Effector memory CD8-positive, alpha-beta T cell (primary cell): Measurements from ENCODE around the gene GIPC1.

Experiments
- ATAC-seq: fragments of 150-1000 bp; cut with Tn5 transposase; replicated peaks from 2 replicates; pipeline ENCODE4 v1.10.0; 2021; ENCODE audit warnings: mild to moderate bottlenecking, moderate library complexity
- DNase-seq, 3 experiments: peaks; one replicate each; pipeline ENCODE4 v3.0.0; 2021
- H3K27ac Mint-ChIP-seq, 2 donors: one replicate each; pipeline ENCODE4 v1.8.0; 2022; ENCODE audit warnings: mild to moderate bottlenecking in 2 of 2, mixed read lengths in 2 of 2, moderate library complexity in 2 of 2
- H3K27me3 Mint-ChIP-seq, 2 donors: one replicate each; pipeline ENCODE4 v1.8.0; 2022; ENCODE audit warnings: mixed read lengths in 2 of 2
- H3K36me3 Mint-ChIP-seq: one replicate; pipeline ENCODE4 v1.8.0; 2022; ENCODE audit warnings: mild to moderate bottlenecking, moderate library complexity, mixed read lengths; ENCODE audit not compliant: insufficient read depth
- H3K4me1 Mint-ChIP-seq, 2 donors: one replicate each; pipeline ENCODE4 v1.8.0; 2022; ENCODE audit warnings: low read depth in 2 of 2, mixed read lengths in 2 of 2
- H3K4me3 Mint-ChIP-seq, 2 donors: one replicate each; pipeline ENCODE4 v1.8.0; 2022; ENCODE audit warnings: mild to moderate bottlenecking in 2 of 2, mixed read lengths in 2 of 2, moderate library complexity in 2 of 2
- H3K9me3 Mint-ChIP-seq, 2 donors: one replicate each; pipeline ENCODE4 v1.8.0; 2022; ENCODE audit warnings: mixed read lengths in 2 of 2

GIPC1 gene

DNA sequence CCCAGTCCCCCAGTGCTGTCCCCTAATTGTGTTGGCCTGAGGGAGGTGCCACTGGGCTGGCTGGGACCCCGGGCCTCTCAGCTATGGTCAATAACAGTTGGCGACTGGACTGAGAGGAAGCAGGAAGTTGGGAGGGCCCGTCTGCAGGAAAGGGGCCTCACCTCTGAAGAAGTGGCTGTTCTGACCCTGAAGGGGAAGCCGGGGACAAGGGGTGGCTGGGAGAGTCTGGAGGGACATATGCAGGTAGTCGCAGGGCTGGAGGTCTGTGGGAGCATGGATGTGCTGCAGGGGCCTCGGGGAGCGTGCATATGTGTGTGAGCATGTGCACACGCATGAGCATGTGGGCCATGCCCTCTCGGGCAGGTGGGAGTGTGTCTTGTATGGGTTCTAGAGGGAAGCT lies 56.9 kb downstream of the GIPC1 start:
- H3K4me1 Mint-ChIP-seq = peaks cover 48 to 50% of the 10 kb centered on the region in 2 donors
- H3K4me3 Mint-ChIP-seq = peak overlapping the region; percentile 97 to 98
- DNase-seq = no peak
- H3K9me3 Mint-ChIP-seq = no peaks in the 10 kb centered on the region
- peaks cover 50% of the 10 kb centered on the region for H3K36me3 Mint-ChIP-seq
- H3K27ac Mint-ChIP-seq = peak overlapping the region; percentile 84 to 94
- no peak for ATAC-seq
- H3K27me3 Mint-ChIP-seq = no peaks in the 10 kb centered on the region

- H3K4me3 Mint-ChIP-seq = peak overlapping the region; percentile 49 to 98
- H3K9me3 Mint-ChIP-seq = no peaks in the 10 kb centered on the region
- H3K4me1 Mint-ChIP-seq = peaks cover 45 to 48% of the 10 kb centered on the region in 2 donors
- no peak for DNase-seq
- H3K36me3 Mint-ChIP-seq = peaks cover 42% of the 10 kb centered on the region
- no peak for ATAC-seq
- peak overlapping the region; percentile 84 to 87 for H3K27ac Mint-ChIP-seq
- H3K27me3 Mint-ChIP-seq = no peaks in the 10 kb centered on the region
Observed at GRCh38 chr19:14437578-14438140, 58.3 kb downstream of the GIPC1 start.

GRCh38 chr19:14435320-14436050 lies 60.4 kb downstream of the GIPC1 start:
- Mint-ChIP-seq H3K27me3 (no peaks in the 10 kb centered on the region), H3K9me3 (no peaks in the 10 kb centered on the region), H3K36me3 (peaks cover 24% of the 10 kb centered on the region), H3K4me3 (peak overlapping the region; percentile 73 to 74), H3K4me1 (peaks cover 51 to 53% of the 10 kb centered on the region in 2 donors), H3K27ac (peak overlapping the region; percentile 84 to 87)
- DNase-seq = no peak
- ATAC-seq = no peak

- H3K4me1 Mint-ChIP-seq = peaks cover 45 to 46% of the 10 kb centered on the region in 2 donors
- peak overlapping the region; percentile 83 to 87 for H3K27ac Mint-ChIP-seq
- H3K36me3 Mint-ChIP-seq = peaks cover 17% of the 10 kb centered on the region
- H3K27me3 Mint-ChIP-seq = no peaks in the 10 kb centered on the region
- DNase-seq = peak in 1 of 3 experiments; percentile 28
- H3K4me3 Mint-ChIP-seq = peak overlapping the region; percentile 73 to 74
- ATAC-seq = peak; percentile 51
- H3K9me3 Mint-ChIP-seq = no peaks in the 10 kb centered on the region
Observed at GRCh38 chr19:14434543-14435319, 61.2 kb downstream of the GIPC1 start.

DNA sequence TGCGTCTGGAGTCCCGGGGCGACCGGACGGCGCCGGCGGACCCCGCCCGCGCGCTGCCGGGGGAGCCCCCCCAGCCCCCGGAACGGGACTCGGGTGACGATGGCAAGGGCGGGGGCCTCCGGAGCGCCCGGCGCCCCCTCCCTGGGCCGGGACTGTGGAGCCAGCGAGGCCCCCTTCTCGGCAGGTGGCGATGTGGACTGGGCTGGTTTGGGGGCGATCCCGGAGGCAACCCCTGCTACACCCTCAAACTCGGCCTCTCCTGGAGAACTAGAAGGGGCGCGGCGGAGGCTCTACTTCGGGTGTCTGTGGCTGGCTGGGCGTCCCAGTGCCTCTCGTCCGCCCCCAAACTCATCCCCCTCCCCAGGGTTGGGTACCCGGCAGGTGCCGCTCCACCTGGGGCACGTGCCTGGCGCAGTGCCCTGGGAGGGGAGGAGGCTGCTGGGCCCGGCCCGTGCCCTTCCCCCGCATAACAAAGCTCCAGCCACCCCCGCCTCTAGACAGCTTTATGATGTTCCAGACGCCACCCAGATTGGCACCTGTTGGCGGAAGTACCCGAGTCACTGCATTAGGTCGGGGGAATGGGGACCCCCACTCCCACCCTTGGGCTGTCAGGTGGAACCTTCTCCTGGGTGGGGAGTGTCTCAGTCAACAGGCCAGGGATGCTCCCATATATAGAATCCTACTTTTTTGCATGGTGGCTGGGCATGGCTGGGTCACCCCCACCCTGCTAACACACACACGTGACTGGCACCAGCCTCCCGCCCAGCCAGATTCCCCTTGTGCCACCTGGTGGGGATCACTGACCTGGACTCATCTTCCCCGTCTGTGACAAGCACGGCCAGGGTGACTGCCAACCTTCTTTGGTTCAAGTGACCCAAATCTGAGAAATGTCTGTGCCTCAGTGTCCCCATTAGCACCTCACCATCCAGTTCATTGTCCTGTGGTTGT lies 62.1 kb downstream of the GIPC1 start:
- peaks cover 12% of the 10 kb centered on the region for H3K36me3 Mint-ChIP-seq
- H3K9me3 Mint-ChIP-seq = no peaks in the 10 kb centered on the region
- H3K4me3 Mint-ChIP-seq = peak overlapping the region; percentile 73 to 74
- H3K27ac Mint-ChIP-seq = peak overlapping the region; percentile 83 to 87
- no peaks in the 10 kb centered on the region for H3K27me3 Mint-ChIP-seq
- H3K4me1 Mint-ChIP-seq = peaks cover 38 to 40% of the 10 kb centered on the region in 2 donors
- DNase-seq (peak in 1 of 3 experiments; percentile 24), ATAC-seq (peak; percentile 58)

DNA sequence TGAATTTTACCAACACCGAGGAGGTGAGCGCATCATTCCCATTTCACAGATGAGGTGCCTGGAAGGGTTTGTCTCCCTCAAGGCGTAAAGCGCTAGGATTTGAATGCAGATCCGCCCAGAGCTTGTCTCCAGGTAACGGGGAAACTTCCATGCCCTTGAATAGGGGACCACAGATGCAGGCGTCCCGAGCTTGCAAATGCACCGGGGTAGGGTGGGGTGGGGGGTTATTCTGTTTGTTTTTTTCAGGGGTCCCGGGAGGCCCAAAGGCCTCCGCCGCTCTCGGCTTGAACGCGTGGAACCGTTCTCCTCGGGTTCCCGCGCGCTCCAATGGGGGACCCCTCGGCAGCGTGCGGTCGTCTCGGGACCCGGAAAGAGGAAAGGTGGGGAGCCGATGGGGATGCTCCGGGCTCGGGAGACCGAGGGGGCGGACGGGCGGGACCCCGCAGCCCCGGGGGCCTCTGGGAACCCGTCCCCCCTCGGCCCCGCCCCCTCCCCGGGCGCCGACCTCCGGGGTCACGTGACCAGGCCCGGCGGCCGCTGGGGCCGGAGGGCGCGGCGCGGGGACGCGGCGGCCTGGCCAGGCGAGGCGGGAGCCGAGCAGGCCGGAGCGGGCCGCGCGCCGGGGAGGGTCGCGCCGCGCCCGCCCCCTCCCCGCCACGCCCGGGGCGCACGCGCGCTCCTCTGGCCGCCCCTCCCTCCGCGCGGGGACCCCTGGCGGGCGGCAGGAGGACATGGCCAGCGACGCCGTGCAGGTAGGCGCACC lies 63.0 kb downstream of the GIPC1 start, which contains the start of gene PKN1:
Gene PKN1, plus strand, starts transcription at position 516 of the 763 bp plus-strand sequence. Its CDS starts 216 bp downstream, at position 732.
- Mint-ChIP-seq H3K4me3 (peak within 1 kb of the TSS; percentile 81 to 84), H3K27ac (peak within 1 kb of the TSS; percentile 83 to 87), H3K9me3 (no peaks in the 10 kb centered on the region), H3K36me3 (peaks cover 8% of the 10 kb centered on the region), H3K4me1 (peaks cover 33 to 37% of the 10 kb centered on the region in 2 donors), H3K27me3 (no peaks in the 10 kb centered on the region)
- peak; percentile 26 for ATAC-seq
- peak in 1 of 3 experiments; percentile 22 for DNase-seq

- peaks cover 5% of the 10 kb centered on the region for H3K36me3 Mint-ChIP-seq
- ATAC-seq (no peak), DNase-seq (no peak)
- no peaks in the 10 kb centered on the region for H3K27me3 Mint-ChIP-seq
- peaks cover 25 to 30% of the 10 kb centered on the region in 2 donors for H3K4me1 Mint-ChIP-seq
- H3K27ac Mint-ChIP-seq = no peak overlapping the region
- H3K9me3 Mint-ChIP-seq = no peaks in the 10 kb centered on the region
- H3K4me3 Mint-ChIP-seq = peak overlapping the region in 1 of 2 donors; percentile 28
Observed at GRCh38 chr19:14430712-14431111, 65.2 kb downstream of the GIPC1 start.

DNA sequence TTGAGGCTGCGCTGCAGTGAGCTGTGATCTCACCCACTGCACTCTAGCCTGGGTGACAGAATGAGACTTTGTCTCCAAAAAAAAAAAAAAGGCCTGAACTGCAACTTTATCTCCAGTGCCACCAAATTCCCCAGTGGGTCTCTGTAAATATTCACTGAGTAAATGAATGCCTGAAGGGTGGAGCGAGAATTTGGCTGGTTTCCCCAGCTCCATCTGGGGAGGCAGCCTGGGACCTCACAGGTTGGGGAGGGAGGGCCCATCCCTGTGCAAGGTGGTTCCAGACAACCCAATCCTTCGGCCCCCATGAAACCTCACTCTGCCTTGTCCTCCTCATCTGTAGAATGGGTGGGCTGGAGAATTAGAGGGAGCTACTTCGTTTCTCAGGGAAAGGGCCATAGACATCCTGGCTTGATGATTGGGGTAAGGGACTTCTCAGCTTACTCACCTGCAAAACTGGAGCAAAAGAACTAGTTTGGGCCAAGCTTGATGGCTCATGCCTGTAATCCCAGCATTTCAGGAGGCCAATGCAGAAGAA lies 67.0 kb downstream of the GIPC1 start:
- Mint-ChIP-seq H3K4me1 (peaks cover 12 to 16% of the 10 kb centered on the region in 2 donors), H3K9me3 (no peaks in the 10 kb centered on the region), H3K36me3 (peaks cover 3% of the 10 kb centered on the region), H3K27ac (no peak overlapping the region), H3K27me3 (no peaks in the 10 kb centered on the region), H3K4me3 (no peak overlapping the region)
- DNase-seq (no peak), ATAC-seq (no peak)
